Skeletal muscle cell (primary cell): ENCODE measurements around the gene ARHGAP33.

ENCODE experiments used
- DNase-seq: peaks from one replicate; pipeline ENCODE4 v3.0.0-alpha.2; 2010; ENCODE audit warnings: low read depth
- H3K4me3 ChIP-seq: 2 replicates; pipeline ENCODE4 v1.5.1; 2011; ENCODE audit warnings: low read depth, mild to moderate bottlenecking, control low read depth, low read length, moderate library complexity

Gene ARHGAP33

GRCh38 chr19:35738021-35738886 is 37.1 kb upstream of the ARHGAP33 start:
- no peak for DNase-seq

GRCh38 chr19:35738887-35739229 is 36.5 kb upstream of the ARHGAP33 start:
- no peak for DNase-seq

More at GRCh38 chr19:35738021-35738886, 37.1 kb upstream of the ARHGAP33 start:
- no peak overlapping the region for H3K4me3 ChIP-seq

GRCh38 chr19:35739275-35740107 is 35.9 kb upstream of the ARHGAP33 start:
- H3K4me3 ChIP-seq, result peak overlapping the region; percentile 64
- no peak for DNase-seq

More at GRCh38 chr19:35738887-35739229, 36.5 kb upstream of the ARHGAP33 start:
- no peak overlapping the region for H3K4me3 ChIP-seq

DNA sequence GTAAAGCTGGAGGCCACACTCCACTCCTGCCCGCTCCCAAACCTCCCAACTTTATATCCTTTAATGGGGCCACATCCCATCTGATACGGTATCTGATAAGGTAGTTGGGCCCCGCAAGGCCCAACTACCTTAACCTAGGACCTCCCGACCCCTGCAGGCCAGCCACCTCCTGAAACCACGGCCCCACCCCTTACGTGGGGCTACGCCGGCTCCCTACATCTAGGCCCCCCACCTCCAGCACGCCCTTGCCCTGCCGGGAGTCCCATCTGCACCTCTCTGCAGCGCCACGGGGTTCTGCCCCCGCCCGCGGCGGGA is 35.3 kb upstream of the ARHGAP33 start:
- peak overlapping the region; percentile 64 for H3K4me3 ChIP-seq
- no peak for DNase-seq

DNA sequence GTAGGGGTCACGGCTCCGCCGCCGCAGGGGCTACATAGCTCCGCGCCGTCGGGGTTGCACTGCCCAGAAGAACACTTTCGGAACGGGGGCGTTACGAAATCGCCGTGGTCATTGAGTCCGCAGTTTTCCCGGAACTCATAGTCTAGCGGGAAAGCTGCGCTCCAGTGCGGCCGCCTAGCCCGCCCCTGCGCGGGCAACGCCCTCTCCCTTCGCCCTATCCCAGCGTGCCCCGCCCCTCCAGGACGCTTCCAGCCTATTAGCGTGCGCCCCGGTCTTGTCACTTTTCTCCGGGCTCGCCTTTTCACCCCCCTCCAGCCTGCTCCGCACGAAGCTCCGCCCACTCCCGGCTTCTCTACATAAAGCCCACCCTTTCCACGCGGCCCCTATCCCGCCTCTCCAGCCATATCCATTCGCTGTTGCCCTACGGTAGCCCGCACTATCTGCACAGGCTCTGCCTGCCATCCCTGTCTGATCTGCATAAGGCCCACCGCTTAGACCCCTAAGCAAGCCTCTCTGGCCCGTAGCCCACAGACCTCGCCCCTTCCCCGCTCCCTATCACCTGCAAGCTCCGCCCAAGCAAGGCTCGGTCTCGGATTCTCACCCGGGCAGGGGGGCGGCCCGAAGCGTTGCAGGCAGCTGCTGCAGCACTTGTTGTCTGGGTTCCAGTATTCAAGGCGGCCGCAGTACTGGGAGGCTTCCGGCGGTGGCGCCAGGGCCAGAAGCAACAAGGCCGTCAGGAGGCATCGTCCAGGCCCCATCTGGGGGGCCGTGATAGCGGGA is 34.8 kb upstream of the ARHGAP33 start:
- peak; percentile 88 for DNase-seq
- peak overlapping the region; percentile 64 for H3K4me3 ChIP-seq

- DNase-seq, result no peak
- H3K4me3 ChIP-seq, result peak overlapping the region; percentile 64
Measured at GRCh38 chr19:35741203-35741515, 34.2 kb upstream of the ARHGAP33 start.

DNA sequence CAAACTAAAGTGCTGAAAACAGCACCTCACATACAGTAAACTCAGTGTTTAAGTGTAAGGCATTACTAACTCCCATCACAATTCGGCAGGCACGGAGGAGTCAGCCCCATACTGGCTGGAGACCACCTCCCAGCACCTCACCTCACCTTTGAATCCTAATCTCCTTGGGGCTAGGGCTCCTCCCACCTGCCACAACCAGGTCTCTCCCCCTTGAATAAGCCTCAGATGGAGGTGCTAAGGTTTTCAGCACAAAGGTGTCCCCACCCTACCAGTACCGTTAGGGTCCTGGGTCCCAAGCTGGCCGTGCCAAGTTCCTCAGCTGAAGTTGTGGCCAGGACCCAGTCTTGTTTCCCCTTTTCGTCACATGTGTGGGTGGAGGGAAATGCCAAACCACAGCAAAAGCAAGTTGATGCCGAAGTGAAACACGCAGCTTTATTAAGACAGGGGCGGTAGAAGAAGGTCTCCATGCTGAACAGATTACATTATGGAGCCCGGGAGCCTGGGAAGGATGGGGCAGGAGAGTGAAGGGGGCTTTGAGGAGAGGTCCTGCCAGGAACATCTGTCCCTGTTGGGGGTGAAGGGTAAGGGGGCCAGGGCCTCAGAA is 33.1 kb upstream of the ARHGAP33 start, which contains the start of gene IGFLR1:
TSS of gene IGFLR1 (minus strand) at position 332 of the 604 bp plus-strand sequence. CDS start 1,272 bp downstream, outside the sequence.
- DNase-seq, result no peak
- H3K4me3 ChIP-seq, result peak within 1 kb of the TSS; percentile 64

DNA sequence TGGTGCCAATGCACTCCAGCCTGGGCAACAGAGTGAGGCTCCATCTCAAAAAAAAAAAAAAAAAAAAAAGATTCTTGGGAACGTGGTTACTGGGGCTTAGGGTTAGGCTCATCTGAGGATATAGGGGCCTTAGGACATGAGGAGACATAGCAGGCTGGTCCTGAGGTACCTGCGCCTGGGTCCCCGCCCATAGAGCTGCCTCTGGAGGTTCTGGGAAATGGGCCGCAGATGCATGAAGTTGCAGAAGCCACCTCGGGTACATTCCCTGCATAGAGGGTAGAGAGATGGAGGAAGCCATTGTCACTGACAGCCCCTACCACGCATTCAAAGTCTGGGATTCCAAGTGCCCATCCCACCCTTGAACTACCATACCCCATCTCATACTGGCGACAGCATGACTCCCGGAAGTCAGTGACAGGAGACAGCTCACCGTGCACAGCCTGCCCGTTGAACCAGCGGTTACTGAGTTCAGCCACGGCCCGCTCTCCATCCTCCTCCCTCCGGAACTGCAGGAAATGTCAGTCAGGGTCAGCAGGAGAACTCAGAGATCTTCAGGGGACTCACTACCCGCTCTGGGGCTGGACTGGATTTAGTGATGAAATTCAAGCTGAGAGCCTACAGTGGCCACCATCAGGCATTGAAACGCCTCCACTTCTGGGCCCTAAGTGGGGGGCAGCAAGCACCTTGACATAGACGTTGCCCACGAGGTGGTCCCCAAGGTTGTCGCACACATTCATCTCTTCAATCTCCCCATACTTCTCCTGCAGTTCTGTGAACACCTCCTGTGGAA is 31.5 kb upstream of the ARHGAP33 start:
- no peak for DNase-seq
- no peak overlapping the region for H3K4me3 ChIP-seq

- H3K4me3 ChIP-seq, result peak overlapping the region; percentile 89
- DNase-seq, result peak; percentile 82
Measured at GRCh38 chr19:35744430-35745327, 30.7 kb upstream of the ARHGAP33 start.

- peak; percentile 98 for DNase-seq
- H3K4me3 ChIP-seq, result peak within 1 kb of the TSS; percentile 89
Measured at GRCh38 chr19:35745328-35746086, 29.9 kb upstream of the ARHGAP33 start, which contains the start of the genes PSENEN and U2AF1L4. Gene PSENEN (plus strand): TSS chr19:35745651. CDS start chr19:35745931, 280 bp downstream. Gene U2AF1L4 (minus strand): TSS chr19:35745418. CDS start chr19:35745391, 27 bp downstream.

- H3K4me3 ChIP-seq, result peak overlapping the region; percentile 89
- DNase-seq, result no peak
Measured at GRCh38 chr19:35746087-35746462, 29.3 kb upstream of the ARHGAP33 start.

- peak overlapping the region; percentile 89 for H3K4me3 ChIP-seq
- no peak for DNase-seq
Measured at GRCh38 chr19:35746531-35746930, 28.8 kb upstream of the ARHGAP33 start.

DNA sequence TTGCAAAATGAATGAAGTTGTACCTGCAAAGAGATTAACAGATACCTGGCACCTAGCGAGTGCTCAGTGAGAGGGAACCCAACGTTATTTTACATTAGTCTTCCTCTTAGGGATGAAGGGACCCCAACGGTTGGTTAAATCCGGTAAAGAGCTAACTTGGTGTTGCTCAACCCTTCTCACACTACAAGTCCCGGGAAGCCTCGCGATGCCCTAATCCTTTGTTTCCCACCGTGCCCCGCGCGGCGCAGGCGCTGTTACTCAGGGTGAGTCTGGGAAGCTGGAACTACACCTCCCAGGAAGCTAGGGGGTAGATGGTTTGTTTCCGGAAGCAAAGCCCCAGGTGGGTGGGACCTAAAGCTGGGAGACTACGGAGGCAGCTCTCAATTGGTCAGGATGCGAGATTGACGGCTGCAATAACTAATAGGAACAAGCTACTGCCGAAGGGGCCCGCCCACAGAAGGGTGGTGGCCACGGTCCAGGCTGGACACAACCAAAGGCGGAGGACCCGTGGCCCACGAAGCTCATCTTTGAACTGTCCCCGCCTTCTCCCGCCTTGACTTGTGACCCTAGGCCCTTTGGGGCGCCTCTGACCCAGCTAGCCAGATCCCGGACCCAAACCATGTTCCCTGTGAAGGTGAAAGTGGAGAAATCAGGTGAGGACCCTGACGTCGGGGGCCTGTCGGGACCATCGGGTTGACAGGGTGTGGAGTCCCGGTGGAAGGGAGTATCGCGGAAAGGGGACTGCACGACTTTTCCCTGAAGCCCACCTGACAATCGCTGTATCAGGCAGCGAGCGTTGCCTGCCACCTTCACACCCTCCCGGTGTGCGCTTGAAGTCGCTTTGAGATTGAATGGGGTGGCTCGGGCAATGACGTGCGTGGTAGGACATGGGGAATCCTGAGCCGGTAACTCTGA is 27.0 kb upstream of the ARHGAP33 start, which contains the start of gene LIN37:
TSS of gene LIN37 (plus strand) at position 471 of the 915 bp plus-strand sequence. CDS start at position 620, 149 bp downstream.
- DNase-seq, result peak; percentile 95
- peak within 1 kb of the TSS; percentile 100 for H3K4me3 ChIP-seq

GRCh38 chr19:35750167-35750566 is 25.2 kb upstream of the ARHGAP33 start:
- H3K4me3 ChIP-seq, result no peak overlapping the region
- no peak for DNase-seq

DNA sequence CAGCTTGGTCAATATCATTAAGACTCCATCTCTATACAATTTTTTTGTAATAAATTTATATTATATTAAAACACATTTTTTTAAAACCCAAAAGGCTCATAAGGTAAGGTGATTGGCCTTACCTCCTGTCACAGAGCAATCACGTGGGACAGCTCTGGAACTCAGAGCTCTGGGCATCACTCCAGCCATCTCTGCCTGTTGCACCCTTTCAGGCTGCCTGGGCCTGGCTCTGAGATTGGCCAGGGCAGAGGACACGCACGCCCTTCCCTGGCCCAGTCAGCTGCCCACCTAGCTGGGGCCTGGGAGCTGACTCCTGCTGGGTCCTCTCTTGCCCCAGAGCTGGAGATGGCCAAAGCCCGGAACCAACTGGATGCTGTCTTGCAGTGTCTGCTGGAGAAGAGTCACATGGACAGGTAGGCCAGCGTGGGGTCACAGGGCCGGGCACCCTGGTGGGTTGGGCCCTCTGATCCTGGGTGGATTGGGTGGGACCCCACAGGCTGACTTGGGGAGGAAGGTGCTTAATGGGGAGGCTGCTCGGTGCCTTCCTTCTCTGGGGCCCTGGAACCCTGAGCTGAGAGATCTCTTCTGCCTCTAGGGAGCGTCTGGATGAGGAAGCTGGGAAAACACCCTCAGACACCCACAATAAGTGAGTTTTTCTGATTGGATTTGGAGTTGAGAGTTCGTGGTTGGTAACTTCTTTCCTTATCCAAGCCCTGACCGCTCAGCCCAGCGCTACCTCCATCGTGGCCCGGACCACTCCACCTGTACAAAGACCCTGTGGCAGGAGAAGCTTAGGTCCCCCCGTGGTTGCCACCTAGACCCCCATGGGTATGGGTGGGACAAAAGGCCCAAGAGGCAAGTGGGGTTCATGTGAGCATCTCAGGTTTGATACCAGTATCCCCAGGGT is 23.3 kb upstream of the ARHGAP33 start:
- H3K4me3 ChIP-seq, result no peak overlapping the region
- DNase-seq, result no peak
